DOHH2 (cell line): ENCODE data around the gene MAPK8.

Experiments
- H3F3A ChIP-seq: fragments of 200-600 bp; sonication (generic), shearing (Covaris generic); 2 replicates; pipeline ENCODE4 v1.6.0; 2016; ENCODE audit warnings: antibody characterized with exemption, mild to moderate bottlenecking; ENCODE audit not compliant: control insufficient read depth, insufficient read depth
- H3K27ac ChIP-seq: fragments of 200-600 bp; sonication (generic); 2 replicates; pipeline ENCODE4 v1.5.1; 2014; ENCODE audit warnings: low read depth, mild to moderate bottlenecking, low read length, moderate library complexity
- H3K27me3 ChIP-seq: fragments of 200-600 bp; sonication (generic); 2 replicates; pipeline ENCODE4 v1.6.1; 2014; ENCODE audit warnings: mild to moderate bottlenecking, low read length, mixed read lengths; ENCODE audit not compliant: control insufficient read depth
- H3K36me3 ChIP-seq: fragments of 200-600 bp; sonication (generic); 2 replicates; pipeline ENCODE4 v1.6.1; 2014; ENCODE audit warnings: mild to moderate bottlenecking, low read length, moderate library complexity, mixed read lengths; ENCODE audit not compliant: control insufficient read depth
- H3K4me1 ChIP-seq: fragments of 200-600 bp; sonication (generic); 2 replicates; pipeline ENCODE4 v1.6.1; 2014; ENCODE audit warnings: mild to moderate bottlenecking, low read length, mixed read lengths; ENCODE audit not compliant: control insufficient read depth
- H3K4me2 ChIP-seq: fragments of 200-600 bp; sonication (generic); 2 replicates; pipeline ENCODE4 v1.6.0; 2014; ENCODE audit warnings: mild to moderate bottlenecking, low read length, moderate library complexity
- H3K4me3 ChIP-seq: fragments of 200-600 bp; sonication (generic); 2 replicates; pipeline ENCODE4 v1.5.1; 2014; ENCODE audit warnings: mild to moderate bottlenecking, low read length, mixed read lengths
- H3K79me2 ChIP-seq: fragments of 200-600 bp; sonication (generic); 2 replicates; pipeline ENCODE4 v1.6.1; 2014; ENCODE audit warnings: mild to moderate bottlenecking, low read length, mixed read lengths; ENCODE audit not compliant: control insufficient read depth
- H3K9me2 ChIP-seq: fragments of 200-600 bp; sonication (generic); replicated peaks from 2 replicates; pipeline ENCODE4 v1.6.1; 2014; ENCODE audit warnings: mild to moderate bottlenecking, low read length, mixed read lengths; ENCODE audit not compliant: control insufficient read depth
- H3K9me3 ChIP-seq: fragments of 200-600 bp; sonication (generic); 2 replicates; pipeline ENCODE4 v1.6.1; 2014; ENCODE audit warnings: antibody characterized with exemption, low read length, mixed read lengths; ENCODE audit not compliant: control insufficient read depth, insufficient read depth
- H4K20me1 ChIP-seq: fragments of 200-600 bp; sonication (generic); 2 replicates; pipeline ENCODE4 v1.6.0; 2014; ENCODE audit warnings: low read depth, mild to moderate bottlenecking, antibody characterized with exemption, low read length, moderate library complexity; ENCODE audit not compliant: control insufficient read depth, insufficient read depth
- CTCF ChIP-seq: fragments of 200-600 bp; sonication (generic); IDR thresholded peaks from one replicate; pipeline ENCODE4 v1.5.1; 2014; ENCODE audit warnings: antibody characterized with exemption, mild to moderate bottlenecking, low read depth, low read length; ENCODE audit not compliant: poor library complexity, severe bottlenecking
- EZH2phosphoT487 ChIP-seq: fragments of 200-600 bp; sonication (generic); IDR thresholded peaks from 2 replicates; pipeline ENCODE4 v1.6.1; 2017; ENCODE audit warnings: borderline replicate concordance, mild to moderate bottlenecking, antibody characterized with exemption, low read length, moderate library complexity, mixed read lengths

MAPK8 gene

GRCh38 chr10:48353246-48353645 lies 46.8 kb downstream of the MAPK8 start:
- H3K4me3 ChIP-seq: no peak overlapping the region
- no peak overlapping the region for H3K27ac ChIP-seq
- no peaks in the 10 kb centered on the region for H4K20me1 ChIP-seq
- H3K79me2 ChIP-seq: no peaks in the 10 kb centered on the region; the same call in 1 of the 2 replicates
- H3K27me3 ChIP-seq: no peaks in the 10 kb centered on the region
- no peak for TF ChIP-seq CTCF
- TF ChIP-seq EZH2phosphoT487: no peak
- H3K9me3 ChIP-seq: no peaks in the 10 kb centered on the region
- H3F3A ChIP-seq: no peaks in the 10 kb centered on the region
- H3K4me2 ChIP-seq: no peak overlapping the region
- no peaks in the 10 kb centered on the region for H3K9me2 ChIP-seq
- H3K36me3 ChIP-seq: no peaks in the 10 kb centered on the region
- no peaks in the 10 kb centered on the region for H3K4me1 ChIP-seq

- H3K79me2 ChIP-seq: no peaks in the 10 kb centered on the region; the same call in 1 of the 2 replicates
- TF ChIP-seq EZH2phosphoT487: no peak
- TF ChIP-seq CTCF: no peak
- no peaks in the 10 kb centered on the region; the same call in 1 of the 2 replicates for H4K20me1 ChIP-seq
- no peaks in the 10 kb centered on the region for H3K4me1 ChIP-seq
- H3K4me2 ChIP-seq: no peak overlapping the region
- H3K4me3 ChIP-seq: no peak overlapping the region
- no peak overlapping the region for H3K27ac ChIP-seq
- H3K36me3 ChIP-seq: no peaks in the 10 kb centered on the region
- H3K9me2 ChIP-seq: no peaks in the 10 kb centered on the region
- H3K9me3 ChIP-seq: no peaks in the 10 kb centered on the region
- H3F3A ChIP-seq: no peaks in the 10 kb centered on the region
- H3K27me3 ChIP-seq: no peaks in the 10 kb centered on the region
Observed at GRCh38 chr10:48357631-48358030, 51.2 kb downstream of the MAPK8 start.

- H3K4me3 ChIP-seq: no peak overlapping the region
- no peaks in the 10 kb centered on the region; the same call in 1 of the 2 replicates for H4K20me1 ChIP-seq
- H3K79me2 ChIP-seq: no peaks in the 10 kb centered on the region; the same call in 1 of the 2 replicates
- no peaks in the 10 kb centered on the region for H3K9me2 ChIP-seq
- H3K9me3 ChIP-seq: no peaks in the 10 kb centered on the region
- H3F3A ChIP-seq: no peaks in the 10 kb centered on the region
- TF ChIP-seq EZH2phosphoT487 (no peak), CTCF (no peak)
- H3K4me2 ChIP-seq: no peak overlapping the region
- no peak overlapping the region for H3K27ac ChIP-seq
- H3K4me1 ChIP-seq: no peaks in the 10 kb centered on the region
- no peaks in the 10 kb centered on the region for H3K36me3 ChIP-seq
- no peaks in the 10 kb centered on the region for H3K27me3 ChIP-seq
Observed at GRCh38 chr10:48358162-48358561, 51.7 kb downstream of the MAPK8 start.
